GM19240 (cell line): ENCODE measurements around the gene TRIM33.

ENCODE experiments used
- DNase-seq: peaks from one replicate; pipeline ENCODE4 v3.0.0; 2011; ENCODE audit warnings: low spot score; ENCODE audit not compliant: insufficient read length

TRIM33 gene

GRCh38 chr1:114511032-114511785, at the start of gene TRIM33:
Gene TRIM33, minus strand, starts transcription at chr1:114511203. Its CDS starts 127 bp downstream, at chr1:114511076.
- DNase-seq = peak; percentile 70

- DNase-seq = no peak
Observed at GRCh38 chr1:114559356-114559755, 48.4 kb upstream of the TRIM33 start.

- no peak for DNase-seq
Observed at GRCh38 chr1:114558544-114558943, 47.5 kb upstream of the TRIM33 start.

GRCh38 chr1:114554577-114554976, 43.6 kb upstream of the TRIM33 start:
- no peak for DNase-seq

GRCh38 chr1:114552106-114552639, 41.2 kb upstream of the TRIM33 start:
- no peak for DNase-seq

GRCh38 chr1:114551400-114551799, 40.4 kb upstream of the TRIM33 start:
- DNase-seq = no peak

GRCh38 chr1:114550336-114550735, 39.3 kb upstream of the TRIM33 start:
- no peak for DNase-seq

- DNase-seq = no peak
Observed at GRCh38 chr1:114549137-114549536, 38.1 kb upstream of the TRIM33 start.

GRCh38 chr1:114547076-114547475, 36.1 kb upstream of the TRIM33 start:
- no peak for DNase-seq

- DNase-seq = no peak
Observed at GRCh38 chr1:114545796-114546195, 34.8 kb upstream of the TRIM33 start.

- DNase-seq = no peak
Observed at GRCh38 chr1:114545315-114545714, 34.3 kb upstream of the TRIM33 start.

GRCh38 chr1:114540821-114541220, 29.8 kb upstream of the TRIM33 start:
- DNase-seq = no peak

GRCh38 chr1:114540272-114540671, 29.3 kb upstream of the TRIM33 start:
- DNase-seq = no peak

GRCh38 chr1:114536043-114536442, 25.0 kb upstream of the TRIM33 start:
- DNase-seq = no peak

GRCh38 chr1:114535401-114535800, 24.4 kb upstream of the TRIM33 start:
- no peak for DNase-seq

- DNase-seq = no peak
Observed at GRCh38 chr1:114531094-114531493, 20.1 kb upstream of the TRIM33 start.

GRCh38 chr1:114530224-114530623, 19.2 kb upstream of the TRIM33 start:
- no peak for DNase-seq

- no peak for DNase-seq
Observed at GRCh38 chr1:114524944-114525343, 13.9 kb upstream of the TRIM33 start.

GRCh38 chr1:114522264-114522575, 11.2 kb upstream of the TRIM33 start:
- DNase-seq = no peak

GRCh38 chr1:114521396-114522263, 10.6 kb upstream of the TRIM33 start:
- DNase-seq = no peak

GRCh38 chr1:114517348-114517747, 6.3 kb upstream of the TRIM33 start:
- no peak for DNase-seq

GRCh38 chr1:114512595-114513280, 1.7 kb upstream of the TRIM33 start:
- DNase-seq = no peak
